Natural killer cell (primary cell): ENCODE measurements around the gene TTC32. TPM values are rescaled to one million over a fixed set of nuclear protein-coding genes. Genes with fewer than 3 reads are reported as not detected.
"Not testable (repeated sequence)": the region's sequence is repeated elsewhere in the genome, so short reads cannot be mapped to it uniquely, and the experiment has no call there.

ENCODE experiments used
- ATAC-seq, 3 donors: fragments of 150-1000 bp in 2 of 3; fragments of 200-7000 bp in 1 of 3; cut with Tn5 transposase; 1 replicate in 1 of 3; 2 replicates in 2 of 3; pipeline ENCODE4 v1.10.0; 2021; ENCODE audit warnings: mild to moderate bottlenecking in 2 of 3, moderate library complexity in 2 of 3
- DNase-seq, 2 donors: peaks; one replicate each; pipeline versions ENCODE4 v3.0.0 to v3.0.0-alpha.2; 2013 to 2021; ENCODE audit warnings: mixed read lengths in 1 of 2
- H3K27ac ChIP-seq: one replicate; pipeline ENCODE4 v1.5.1; 2013; ENCODE audit warnings: mild to moderate bottlenecking, low read length
- H3K27me3 ChIP-seq: one replicate; pipeline ENCODE4 v1.6.1; 2013; ENCODE audit warnings: low read length; ENCODE audit not compliant: control insufficient read depth, insufficient read depth
- H3K36me3 ChIP-seq: one replicate; pipeline ENCODE4 v1.6.1; 2013; ENCODE audit warnings: low read length; ENCODE audit not compliant: control insufficient read depth, insufficient read depth
- H3K4me1 ChIP-seq: one replicate; pipeline ENCODE4 v1.6.1; 2013; ENCODE audit warnings: low read length; ENCODE audit not compliant: control insufficient read depth, insufficient read depth
- H3K4me3 ChIP-seq: one replicate; pipeline ENCODE4 v1.5.1; 2013; ENCODE audit warnings: low read length
- H3K9me3 ChIP-seq: one replicate; pipeline ENCODE4 v1.6.1; 2013; ENCODE audit warnings: low read length; ENCODE audit not compliant: control insufficient read depth, insufficient read depth
- H3K27ac Mint-ChIP-seq, 2 donors: one replicate each; pipeline ENCODE4 v1.8.0; 2022; ENCODE audit warnings: mild to moderate bottlenecking in 2 of 2, mixed read lengths in 2 of 2, moderate library complexity in 1 of 2
- H3K27me3 Mint-ChIP-seq, 2 donors: one replicate each; pipeline ENCODE4 v1.8.0; 2022; ENCODE audit warnings: low read depth in 2 of 2, mixed read lengths in 2 of 2
- H3K36me3 Mint-ChIP-seq: one replicate; pipeline ENCODE4 v1.8.0; 2022; ENCODE audit warnings: mixed read lengths
- H3K4me1 Mint-ChIP-seq, 2 donors: one replicate each; pipeline ENCODE4 v1.8.0; 2022; ENCODE audit warnings: mixed read lengths in 2 of 2
- H3K4me3 Mint-ChIP-seq: one replicate; pipeline ENCODE4 v1.8.0; 2022; ENCODE audit warnings: mild to moderate bottlenecking, moderate library complexity, mixed read lengths
- H3K9me3 Mint-ChIP-seq, 2 donors: one replicate each; pipeline ENCODE4 v1.8.0; 2022; ENCODE audit warnings: mixed read lengths in 2 of 2
- WGBS: methylation state at CpG from one replicate; pipeline ENCODE4 v1.1.7; 2013; ENCODE audit warnings: missing lambda C conversion rate; ENCODE audit not compliant: insufficient coverage; 5-methylcytosine and 5-hydroxymethylcytosine counted together
- intact Hi-C: fragments of 100-400 bp; cut with micrococcal nuclease; formaldehyde crosslinking; loops from one replicate; pipeline ENCODE4 v1.14.2; 2022
- total RNA-seq, 4 donors: library from RNA; stranded (reverse); fragments of 120-200 nt in 1 of 4; gene quantifications; one replicate each; pipeline versions ENCODE4 v1.2.3 to v1.2.4, GENCODE V29; 2013 to 2022
- TF ChIP-seq, protein P1 (sequence below): fragments of 200-600 bp; IDR thresholded peaks from one replicate; pipeline ENCODE4 v1.8.0; 2022; ENCODE audit warnings: antibody characterized with exemption

The TTC32 gene
- total RNA-seq, 3 donors from 2014 or later (not counting 1 experiment from before 2014, with no cell fraction given) = 30.4 to 45.3 (median 37.2) TPM

DNA sequence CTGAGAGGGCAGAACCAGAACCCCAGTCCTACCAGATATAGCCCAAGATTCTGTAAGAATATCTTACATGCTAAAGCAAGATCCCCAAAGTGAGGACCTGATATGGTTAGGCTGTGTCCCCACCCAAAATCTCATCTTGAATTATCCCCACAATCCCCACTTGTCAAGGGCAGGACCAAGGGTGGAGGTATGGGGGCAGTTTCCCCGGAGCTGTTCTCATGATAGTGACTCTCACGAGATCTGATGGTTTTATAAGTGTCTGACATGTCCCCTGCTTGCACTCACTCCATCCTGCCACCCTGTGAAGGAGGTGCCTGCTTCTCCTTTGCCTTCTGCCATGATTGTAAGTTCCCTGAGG is 19.9 kb downstream of the TTC32 start:
- 100% methylated on average over 1 of the region's 2 CpGs for WGBS
- no peaks in the 10 kb centered on the region for H3K36me3 Mint-ChIP-seq
- Histone ChIP-seq H3K27me3 (no peaks in the 10 kb centered on the region), H3K36me3 (no peaks in the 10 kb centered on the region), H3K4me3 (no peak overlapping the region), H3K27ac (no peak overlapping the region), H3K4me1 (no peaks in the 10 kb centered on the region), H3K9me3 (no peaks in the 10 kb centered on the region)
- H3K27ac Mint-ChIP-seq = peak overlapping the region in 1 of 2 donors; percentile 14
- TF ChIP-seq, protein P1, sequence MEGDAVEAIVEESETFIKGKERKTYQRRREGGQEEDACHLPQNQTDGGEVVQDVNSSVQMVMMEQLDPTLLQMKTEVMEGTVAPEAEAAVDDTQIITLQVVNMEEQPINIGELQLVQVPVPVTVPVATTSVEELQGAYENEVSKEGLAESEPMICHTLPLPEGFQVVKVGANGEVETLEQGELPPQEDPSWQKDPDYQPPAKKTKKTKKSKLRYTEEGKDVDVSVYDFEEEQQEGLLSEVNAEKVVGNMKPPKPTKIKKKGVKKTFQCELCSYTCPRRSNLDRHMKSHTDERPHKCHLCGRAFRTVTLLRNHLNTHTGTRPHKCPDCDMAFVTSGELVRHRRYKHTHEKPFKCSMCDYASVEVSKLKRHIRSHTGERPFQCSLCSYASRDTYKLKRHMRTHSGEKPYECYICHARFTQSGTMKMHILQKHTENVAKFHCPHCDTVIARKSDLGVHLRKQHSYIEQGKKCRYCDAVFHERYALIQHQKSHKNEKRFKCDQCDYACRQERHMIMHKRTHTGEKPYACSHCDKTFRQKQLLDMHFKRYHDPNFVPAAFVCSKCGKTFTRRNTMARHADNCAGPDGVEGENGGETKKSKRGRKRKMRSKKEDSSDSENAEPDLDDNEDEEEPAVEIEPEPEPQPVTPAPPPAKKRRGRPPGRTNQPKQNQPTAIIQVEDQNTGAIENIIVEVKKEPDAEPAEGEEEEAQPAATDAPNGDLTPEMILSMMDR = no peak
- intact Hi-C loops = no loop called here
- DNase-seq (no peak), ATAC-seq (no peak)
- no peaks in the 10 kb centered on the region for H3K4me1 Mint-ChIP-seq
- H3K9me3 Mint-ChIP-seq = no peaks in the 10 kb centered on the region
- H3K4me3 Mint-ChIP-seq = no peak overlapping the region
- no peaks in the 10 kb centered on the region for H3K27me3 Mint-ChIP-seq

DNA sequence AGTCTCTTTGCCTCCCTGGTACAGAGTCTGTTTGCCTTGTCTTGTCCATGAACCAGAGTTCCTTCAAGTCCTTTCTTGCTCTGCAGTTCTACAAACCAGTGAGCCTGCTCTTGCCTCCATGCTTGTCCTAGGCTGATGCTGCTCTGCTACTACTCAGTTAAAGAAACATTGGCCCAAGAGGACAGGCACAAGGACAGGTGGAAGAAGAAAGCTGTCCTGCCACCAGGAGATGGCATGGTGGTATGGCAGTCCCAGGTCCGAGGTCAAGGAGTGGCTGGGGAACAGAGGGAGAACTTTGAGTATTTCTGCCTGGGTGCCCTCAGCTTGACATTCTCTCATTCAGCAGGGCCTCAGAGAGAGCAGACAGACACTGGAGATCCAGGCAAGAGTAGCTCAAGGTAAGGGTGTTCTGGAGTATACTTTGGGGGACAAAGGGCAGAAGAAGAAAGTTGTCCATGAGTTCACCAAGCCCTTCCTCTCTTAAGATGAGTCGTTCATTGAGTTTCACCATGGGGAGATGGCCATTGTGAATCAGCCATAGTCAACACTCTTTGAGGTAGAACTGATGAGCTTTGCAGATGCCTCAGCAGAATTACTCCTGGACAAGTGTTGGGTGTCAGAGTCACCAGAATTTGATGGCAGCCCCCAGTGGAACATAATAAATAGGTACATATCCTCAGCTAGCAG is 20.4 kb downstream of the TTC32 start:
- H3K36me3 Mint-ChIP-seq = no peaks in the 10 kb centered on the region
- WGBS = 79% methylated on average over 2 of the region's 2 CpGs

DNA sequence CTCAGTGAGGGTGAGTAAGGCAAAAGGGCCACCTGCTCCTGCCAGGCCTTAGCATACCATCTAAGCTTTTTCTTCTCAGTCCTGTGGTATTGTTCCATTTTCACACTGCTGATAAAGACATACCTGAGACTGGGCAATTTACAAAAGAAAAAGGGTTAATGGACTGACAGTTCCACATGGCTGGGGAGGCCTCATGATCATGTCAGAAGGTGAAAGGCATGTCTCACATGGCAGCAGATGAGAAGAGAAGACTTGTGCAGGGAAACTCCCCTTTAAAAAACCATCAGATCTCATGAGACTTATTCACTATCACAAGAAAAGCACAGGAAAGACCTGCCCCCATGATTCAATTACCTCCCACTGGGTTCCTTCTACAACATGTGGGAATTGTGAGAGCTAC is 21.6 kb downstream of the TTC32 start:
- H3K36me3 ChIP-seq, H3K4me1 Mint-ChIP-seq, H3K36me3 Mint-ChIP-seq, H3K4me3 ChIP-seq, ATAC-seq, H3K9me3 Mint-ChIP-seq, intact Hi-C loops, H3K9me3 ChIP-seq, H3K27ac Mint-ChIP-seq, H3K4me1 ChIP-seq, H3K27me3 Mint-ChIP-seq, H3K27me3 ChIP-seq, H3K27ac ChIP-seq, H3K4me3 Mint-ChIP-seq, DNase-seq: not testable (repeated sequence)

More for the DNA sequence above, 20.4 kb downstream of the TTC32 start:
- Mint-ChIP-seq H3K9me3 (no peaks in the 10 kb centered on the region), H3K4me3 (no peak overlapping the region), H3K4me1 (no peaks in the 10 kb centered on the region), H3K27ac (no peak overlapping the region), H3K27me3 (no peaks in the 10 kb centered on the region)
- Histone ChIP-seq H3K4me3 (no peak overlapping the region), H3K27me3 (no peaks in the 10 kb centered on the region), H3K36me3 (peaks cover 3% of the 10 kb centered on the region), H3K27ac (no peak overlapping the region), H3K4me1 (no peaks in the 10 kb centered on the region), H3K9me3 (no peaks in the 10 kb centered on the region)
- intact Hi-C loops = no loop called here
- no peak for ATAC-seq
- TF ChIP-seq, protein P1 = no peak
- no peak for DNase-seq

DNA sequence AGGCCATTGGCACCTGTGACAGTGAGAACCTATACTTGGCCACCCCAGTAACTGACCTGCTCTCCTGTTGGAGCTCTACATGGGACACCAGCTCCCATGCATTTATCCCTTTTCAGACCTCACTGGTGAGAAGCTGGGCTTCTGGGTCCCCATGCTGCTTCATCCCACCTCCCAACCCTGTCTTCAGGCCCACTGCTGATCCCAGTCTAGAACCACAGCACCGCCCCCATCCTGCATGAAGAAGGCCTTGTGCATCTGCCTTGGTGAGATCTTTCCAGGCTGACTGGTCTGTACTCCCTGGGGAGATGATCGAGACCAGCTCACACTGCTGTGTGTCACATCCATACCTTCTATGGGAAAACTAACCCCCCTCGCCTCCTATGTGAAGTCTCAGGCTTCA is 22.7 kb downstream of the TTC32 start:
- ATAC-seq = no peak
- no peaks in the 10 kb centered on the region for H3K4me1 Mint-ChIP-seq
- Histone ChIP-seq H3K27ac (no peak overlapping the region), H3K4me3 (no peak overlapping the region), H3K4me1 (no peaks in the 10 kb centered on the region), H3K27me3 (no peaks in the 10 kb centered on the region), H3K9me3 (no peaks in the 10 kb centered on the region), H3K36me3 (peaks cover 3% of the 10 kb centered on the region)
- 95% methylated on average over 3 of the region's 3 CpGs for WGBS
- no peaks in the 10 kb centered on the region for H3K9me3 Mint-ChIP-seq
- intact Hi-C loops = no loop called here
- TF ChIP-seq, protein P1 = no peak
- H3K36me3 Mint-ChIP-seq = no peaks in the 10 kb centered on the region
- H3K27ac Mint-ChIP-seq = no peak overlapping the region
- no peak overlapping the region for H3K4me3 Mint-ChIP-seq
- no peak for DNase-seq
- H3K27me3 Mint-ChIP-seq = no peaks in the 10 kb centered on the region
